OCI-LY3 (cell line): ENCODE results near the gene LRP1B.

Experiments
- H2AFZ ChIP-seq: fragments of 200-600, 300-600 bp; shearing (Covaris generic); 2 replicates; pipeline ENCODE4 v1.6.0; 2014; ENCODE audit warnings: antibody characterized with exemption, low read depth, low read length
- H3K27ac ChIP-seq: fragments of 200-600, 300-600 bp; sonication (generic); 2 replicates; pipeline ENCODE4 v1.5.1; 2014; ENCODE audit warnings: mild to moderate bottlenecking, low read length, moderate library complexity, mixed read lengths
- H3K27me3 ChIP-seq: fragments of 200-600, 300-600 bp; sonication (generic); 2 replicates; pipeline ENCODE4 v1.6.1; 2014; ENCODE audit warnings: low read depth, low read length, mixed read lengths
- H3K36me3 ChIP-seq: fragments of 200-600, 300-600 bp; sonication (generic); replicated peaks from 2 replicates; pipeline ENCODE3; 2014; ENCODE audit warnings: low read depth, low read length, mixed read lengths
- H3K4me1 ChIP-seq: fragments of 300-600, 200-600 bp; sonication (generic); 2 replicates; pipeline ENCODE4 v1.6.1; 2014; ENCODE audit warnings: low read length, mixed read lengths
- H3K4me2 ChIP-seq: fragments of 200-600, 300-600 bp; sonication (generic); 2 replicates; pipeline ENCODE4 v1.6.1; 2014; ENCODE audit warnings: low read length, mixed read lengths
- H3K4me3 ChIP-seq: fragments of 300-600, 200-600 bp; sonication (generic); 2 replicates; pipeline ENCODE4 v1.5.1; 2014; ENCODE audit warnings: antibody characterized with exemption, mild to moderate bottlenecking, low read length, moderate library complexity
- H3K79me2 ChIP-seq: fragments of 300-600, 200-600 bp; shearing (Covaris generic); 2 replicates; pipeline ENCODE4 v1.6.1; 2014; ENCODE audit warnings: mild to moderate bottlenecking, low read length, mixed read lengths
- H3K9ac ChIP-seq: fragments of 300-600, 200-600 bp; shearing (Covaris generic); 2 replicates; pipeline ENCODE4 v1.6.0; 2014; ENCODE audit warnings: mild to moderate bottlenecking, low read length, moderate library complexity
- H3K9me3 ChIP-seq: fragments of 200-600, 300-600 bp; shearing (Covaris generic); 2 replicates; pipeline ENCODE4 v1.6.1; 2014; ENCODE audit warnings: low read length, mixed read lengths; ENCODE audit not compliant: insufficient read depth
- H4K20me1 ChIP-seq: fragments of 200-600, 300-600 bp; sonication (generic); 2 replicates; pipeline ENCODE4 v1.6.1; 2016; ENCODE audit warnings: low read length, mixed read lengths; ENCODE audit not compliant: insufficient read depth
- EZH2phosphoT487 ChIP-seq: fragments of 200-600 bp; shearing (Covaris generic); IDR thresholded peaks from 2 replicates; pipeline ENCODE4 v1.6.1; 2018; ENCODE audit warnings: antibody characterized with exemption, mixed run types, low read depth
- TF ChIP-seq, protein P1 (sequence below): fragments of 200-600, 300-600 bp; sonication (generic); IDR thresholded peaks from 2 replicates; pipeline ENCODE4 v1.5.1; 2014; ENCODE audit warnings: antibody characterized with exemption, low read length, low read depth

LRP1B gene

DNA sequence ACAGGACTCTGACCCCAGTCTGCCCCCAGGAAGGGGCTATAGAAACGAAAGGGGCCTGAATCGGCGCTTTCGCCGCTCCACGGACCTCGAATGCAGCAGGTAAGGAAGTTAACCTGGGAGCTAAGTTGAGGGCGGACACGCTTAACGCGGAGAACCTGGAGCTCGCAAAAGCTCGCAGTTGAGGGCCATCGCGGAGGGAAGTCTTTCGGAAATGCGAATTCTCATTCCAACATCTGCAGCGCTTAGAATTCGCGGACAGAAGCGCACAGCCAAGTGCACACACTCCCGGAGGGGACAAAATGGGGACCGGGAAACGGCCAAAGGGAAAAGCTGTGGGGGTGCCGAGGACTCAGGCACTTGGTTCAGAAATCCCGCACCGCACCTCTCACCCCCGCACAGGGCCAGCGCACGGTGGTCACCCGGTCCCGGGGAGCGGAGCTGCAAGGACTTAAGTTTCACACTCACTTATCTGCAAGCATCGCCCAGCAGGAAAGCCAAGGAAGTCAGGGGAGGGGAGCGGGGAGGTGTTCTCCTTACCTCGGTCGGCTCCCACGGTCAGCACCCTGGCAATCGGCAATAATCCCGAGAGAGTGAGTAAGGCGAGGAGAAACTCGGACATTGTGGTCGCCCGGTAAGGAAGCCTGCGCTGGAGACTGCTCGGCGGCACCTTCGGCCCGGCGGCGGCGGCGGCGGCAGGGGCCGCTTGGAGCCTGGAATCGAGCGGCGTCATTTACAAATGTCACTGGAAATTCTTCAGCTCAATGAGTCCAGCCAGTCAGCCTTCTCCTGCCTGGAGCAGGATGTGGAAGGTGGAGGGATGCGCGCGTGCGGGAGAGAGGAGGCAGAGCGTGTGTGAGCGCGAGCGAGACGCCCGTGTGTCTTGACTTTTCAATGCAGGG is 456 bp downstream of the LRP1B start:
- H3K4me1 ChIP-seq, result no peaks in the 10 kb centered on the region
- H3K36me3 ChIP-seq, result no peaks in the 10 kb centered on the region
- no peaks in the 10 kb centered on the region for H3K79me2 ChIP-seq
- no peak overlapping the region for H2AFZ ChIP-seq
- H3K27ac ChIP-seq, result no peak overlapping the region
- H4K20me1 ChIP-seq, result no peaks in the 10 kb centered on the region
- no peak overlapping the region for H3K9ac ChIP-seq
- no peaks in the 10 kb centered on the region for H3K27me3 ChIP-seq
- TF ChIP-seq, protein P1, sequence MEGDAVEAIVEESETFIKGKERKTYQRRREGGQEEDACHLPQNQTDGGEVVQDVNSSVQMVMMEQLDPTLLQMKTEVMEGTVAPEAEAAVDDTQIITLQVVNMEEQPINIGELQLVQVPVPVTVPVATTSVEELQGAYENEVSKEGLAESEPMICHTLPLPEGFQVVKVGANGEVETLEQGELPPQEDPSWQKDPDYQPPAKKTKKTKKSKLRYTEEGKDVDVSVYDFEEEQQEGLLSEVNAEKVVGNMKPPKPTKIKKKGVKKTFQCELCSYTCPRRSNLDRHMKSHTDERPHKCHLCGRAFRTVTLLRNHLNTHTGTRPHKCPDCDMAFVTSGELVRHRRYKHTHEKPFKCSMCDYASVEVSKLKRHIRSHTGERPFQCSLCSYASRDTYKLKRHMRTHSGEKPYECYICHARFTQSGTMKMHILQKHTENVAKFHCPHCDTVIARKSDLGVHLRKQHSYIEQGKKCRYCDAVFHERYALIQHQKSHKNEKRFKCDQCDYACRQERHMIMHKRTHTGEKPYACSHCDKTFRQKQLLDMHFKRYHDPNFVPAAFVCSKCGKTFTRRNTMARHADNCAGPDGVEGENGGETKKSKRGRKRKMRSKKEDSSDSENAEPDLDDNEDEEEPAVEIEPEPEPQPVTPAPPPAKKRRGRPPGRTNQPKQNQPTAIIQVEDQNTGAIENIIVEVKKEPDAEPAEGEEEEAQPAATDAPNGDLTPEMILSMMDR, result no peak
- TF ChIP-seq EZH2phosphoT487, result no peak
- no peaks in the 10 kb centered on the region; the same call in 1 of the 2 replicates for H3K9me3 ChIP-seq
- no peak overlapping the region for H3K4me3 ChIP-seq
- H3K4me2 ChIP-seq, result no peak overlapping the region

DNA sequence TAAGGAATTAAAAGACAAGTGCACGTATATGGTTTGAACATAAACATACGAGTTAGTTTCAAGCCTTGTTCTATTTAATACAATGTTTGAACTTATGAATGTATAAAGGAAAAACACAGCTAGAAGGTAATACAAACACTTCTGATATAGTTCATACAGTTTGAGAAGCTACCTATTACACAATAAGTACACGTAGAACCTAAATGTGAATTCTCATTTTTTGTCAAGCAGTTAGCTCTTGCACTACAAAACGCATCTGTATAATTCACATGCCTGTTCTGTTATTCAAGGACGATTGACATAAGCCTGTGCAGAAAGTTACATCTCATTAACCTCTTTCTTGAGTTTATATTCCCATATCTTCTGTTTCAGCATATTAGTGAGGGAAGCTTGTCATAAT is 2.7 kb downstream of the LRP1B start:
- H3K4me3 ChIP-seq, result no peak overlapping the region
- no peaks in the 10 kb centered on the region for H3K4me1 ChIP-seq
- no peak overlapping the region for H3K9ac ChIP-seq
- no peak for TF ChIP-seq EZH2phosphoT487
- TF ChIP-seq, protein P1, result no peak
- no peaks in the 10 kb centered on the region for H3K36me3 ChIP-seq
- no peaks in the 10 kb centered on the region for H3K79me2 ChIP-seq
- H4K20me1 ChIP-seq, result no peaks in the 10 kb centered on the region
- H3K4me2 ChIP-seq, result no peak overlapping the region
- no peak overlapping the region for H3K27ac ChIP-seq
- no peak overlapping the region for H2AFZ ChIP-seq
- H3K27me3 ChIP-seq, result no peaks in the 10 kb centered on the region
- H3K9me3 ChIP-seq, result no peaks in the 10 kb centered on the region; the same call in 1 of the 2 replicates

DNA sequence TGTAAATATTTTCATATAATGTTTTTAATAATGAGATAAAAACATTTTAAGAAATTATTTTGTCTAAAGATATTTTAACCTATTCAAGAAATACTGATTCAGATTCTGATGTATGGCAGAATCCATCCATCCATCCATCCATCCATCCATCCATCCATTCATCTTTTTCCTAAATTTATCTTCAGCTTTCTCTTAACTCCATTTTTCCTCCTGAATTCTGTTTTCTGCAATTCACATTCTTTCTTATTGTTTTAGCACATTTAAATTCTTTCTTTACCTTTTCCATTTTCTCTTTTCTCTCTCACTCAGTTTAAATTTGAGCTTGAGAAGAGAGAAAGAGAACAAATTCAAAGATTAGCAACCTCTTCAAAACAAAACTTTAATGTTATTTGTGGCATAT is 3.6 kb downstream of the LRP1B start:
- no peaks in the 10 kb centered on the region for H3K27me3 ChIP-seq
- H3K4me2 ChIP-seq, result no peak overlapping the region

DNA sequence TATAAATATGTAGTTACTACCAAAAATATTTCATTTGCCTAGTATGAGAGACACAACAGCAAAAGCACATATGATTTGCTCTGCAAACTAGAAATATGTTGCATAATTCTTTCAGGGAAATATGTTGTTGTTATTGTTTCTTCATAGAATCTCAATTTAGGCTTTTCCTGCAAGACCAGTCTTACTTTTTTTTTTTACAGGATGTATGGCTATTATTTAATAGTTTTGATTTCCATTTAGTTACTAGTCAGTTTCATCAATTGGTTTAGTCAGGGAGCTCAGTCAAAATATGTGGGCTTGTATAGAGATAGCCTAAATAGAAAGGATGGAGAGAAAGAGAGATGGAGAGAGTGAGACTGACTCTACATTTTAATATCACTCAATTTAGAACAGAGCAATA is 6.1 kb downstream of the LRP1B start:
- H3K9me3 ChIP-seq, result no peaks in the 10 kb centered on the region
- no peaks in the 10 kb centered on the region for H4K20me1 ChIP-seq
- no peak overlapping the region for H3K4me2 ChIP-seq
- H3K4me3 ChIP-seq, result no peak overlapping the region
- H3K27me3 ChIP-seq, result no peaks in the 10 kb centered on the region
- no peaks in the 10 kb centered on the region for H3K79me2 ChIP-seq
- H3K9ac ChIP-seq, result no peak overlapping the region
- H3K36me3 ChIP-seq, result no peaks in the 10 kb centered on the region
- no peak overlapping the region for H2AFZ ChIP-seq
- TF ChIP-seq EZH2phosphoT487, result no peak
- TF ChIP-seq, protein P1, result no peak
- H3K27ac ChIP-seq, result no peak overlapping the region
- no peaks in the 10 kb centered on the region for H3K4me1 ChIP-seq

More for the DNA sequence above, 3.6 kb downstream of the LRP1B start:
- TF ChIP-seq, protein P1, result no peak
- no peak for TF ChIP-seq EZH2phosphoT487
- Histone ChIP-seq H3K27ac (no peak overlapping the region), H3K9ac (no peak overlapping the region), H3K9me3 (no peaks in the 10 kb centered on the region; the same call in 1 of the 2 replicates), H4K20me1 (no peaks in the 10 kb centered on the region), H2AFZ (no peak overlapping the region), H3K79me2 (no peaks in the 10 kb centered on the region), H3K36me3 (no peaks in the 10 kb centered on the region), H3K4me1 (no peaks in the 10 kb centered on the region), H3K4me3 (no peak overlapping the region)
